ENCODE measurements around the gene SPRYD4. TPM values are rescaled to one million over a fixed set of nuclear protein-coding genes. Genes with fewer than 3 reads are reported as not detected.

SPRYD4 gene
- total and polyA plus RNA-seq, 2 of the 4 experiments (the other 2 are of a cell fraction) = 1.7 to 1.8 TPM

DNA sequence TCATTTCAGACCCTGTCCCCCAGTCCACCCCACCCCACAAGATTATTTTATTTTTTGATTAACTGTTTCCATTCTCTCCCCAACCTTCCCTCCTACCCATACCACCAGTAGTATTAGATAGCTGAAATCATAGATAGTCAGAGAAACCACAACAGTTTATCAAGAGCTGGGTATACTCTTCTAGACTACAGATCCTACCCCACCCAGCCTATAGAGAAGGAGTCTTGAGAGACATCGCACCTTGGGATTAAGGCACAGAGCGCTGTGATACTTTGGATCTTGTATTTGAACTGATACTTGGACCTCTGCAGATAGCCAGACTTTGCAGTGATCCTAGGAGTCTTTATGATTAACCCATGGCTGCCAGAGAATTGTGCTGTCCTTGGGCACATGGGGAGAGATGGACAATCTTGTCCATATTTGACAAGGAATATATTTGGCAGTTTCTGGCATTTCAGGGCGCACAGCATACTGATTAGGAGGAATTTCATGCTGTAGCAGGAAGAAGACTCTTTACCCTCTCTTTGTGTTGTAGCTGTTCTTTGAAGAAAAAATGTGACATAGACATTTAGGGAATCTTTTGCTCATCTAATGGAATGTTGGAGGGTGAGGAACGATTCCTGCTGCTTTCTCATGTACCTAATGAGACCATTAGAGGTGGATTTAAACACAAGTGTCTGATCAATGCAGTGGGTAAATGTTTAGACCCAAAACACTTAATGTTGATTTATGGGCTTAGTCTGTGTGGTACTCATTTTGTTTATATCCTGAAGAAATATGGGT lies 54.2 kb downstream of the SPRYD4 start:
- peak overlapping the region; percentile 99 for H3K4ac ChIP-seq (ENCODE audit: low read depth, low read length)
- no peaks in the 10 kb centered on the region for H3K9me3 ChIP-seq (ENCODE audit: control insufficient read depth, insufficient read depth, low read length)
- in situ Hi-C loops (cut with MboI; ENCODE audit: low sequenced_read_pairs) (loop anchor here (5.0 to 25.0 kb wide), 2 partner anchors 45 to 465 kb away; a partner anchor contains a TSS), intact Hi-C loops (cut with micrococcal nuclease) (no loop called here), dilution Hi-C loops (cut with HindIII; ENCODE audit: low sequenced_read_pairs, unreplicated experiment) (no loop called here)
- H3K4me2 ChIP-seq (ENCODE audit: low read depth, low read length) = peak overlapping the region; percentile 100
- peak; percentile 13 for DNase-seq
- H3K18ac ChIP-seq (ENCODE audit: low read depth, low read length) = peak overlapping the region; percentile 99
- ATAC-seq (ENCODE audit: low read depth) = peak; percentile 3
- no TSS peak for BruUV-seq (replicated peaks)
- peaks cover 8% of the 10 kb centered on the region for H3K4me1 ChIP-seq (ENCODE audit: control insufficient read depth, insufficient read depth, low read length)
- H2AK5ac ChIP-seq (ENCODE audit: low read depth, low read length) = peak overlapping the region; percentile 98
- peak overlapping the region; percentile 81 to 97 for H4K8ac ChIP-seq (ENCODE audit: low read depth in 2 of 2, low read length in 2 of 2)
- no peaks in the 10 kb centered on the region; the same call in 1 of the 2 replicates for H4K20me1 ChIP-seq (ENCODE audit: insufficient read depth, low read length)
- peak overlapping the region; percentile 99 for H3K56ac ChIP-seq (ENCODE audit: extremely low read depth, insufficient read depth, low read length)
- H3K79me1 ChIP-seq (ENCODE audit: low read depth in 1 of 2, low read length in 2 of 2) = peaks cover 0 to 31% of the 10 kb centered on the region in 2 experiments; a peak in 2 of 4 replicates
- ChIA-PET POLR2A (ENCODE audit: unreplicated experiment) (no interaction called here), CTCF (interaction anchor here (0.5 to 1.3 kb wide), 3 partner anchors 13 to 47 kb away, joined by 3 to 9 read pairs (median 4); no protein-coding TSS in a partner anchor)
- peak overlapping the region; percentile 99 for H2AK9ac ChIP-seq (replicated peaks; ENCODE audit: low read depth, low read length, poor library complexity)
- peaks cover 6% of the 10 kb centered on the region for H3K9me1 ChIP-seq (ENCODE audit: insufficient read depth, low read length)
- peak overlapping the region; percentile 100 for H3K23ac ChIP-seq (ENCODE audit: low read depth, low read length)
- peak overlapping the region; percentile 95 for H3K27ac ChIP-seq (ENCODE audit: insufficient read depth, low read length)
- H4K91ac ChIP-seq (ENCODE audit: insufficient read depth, low read depth, low read length) = peak overlapping the region; percentile 98
- peak overlapping the region; percentile 94 for H2BK120ac ChIP-seq (ENCODE audit: low read depth, low read length)
- peak overlapping the region; percentile 40 for H2AFZ ChIP-seq (replicated peaks; ENCODE audit: low read length, poor library complexity)
- no CpG with 5 or more reads among the region's 4 CpGs for WGBS, 2 experiments (ENCODE audit: extremely low coverage in 2 of 2, insufficient read length in 1 of 2)
- peak overlapping the region; percentile 97 for H4K5ac ChIP-seq (ENCODE audit: low read depth, low read length)
- peak overlapping the region; percentile 100 for H3K14ac ChIP-seq (replicated peaks; ENCODE audit: low read depth, low read length)
- H3K4me3 ChIP-seq (ENCODE audit: insufficient read depth, low read depth, low read length) = peak overlapping the region; percentile 100
- peak overlapping the region; percentile 100 for H2BK5ac ChIP-seq (ENCODE audit: low read depth, low read length, poor library complexity, severe bottlenecking)
- peak overlapping the region; percentile 100 for H3K9ac ChIP-seq (ENCODE audit: low read depth, low read length)
- no peaks in the 10 kb centered on the region for H3K27me3 ChIP-seq (ENCODE audit: control insufficient read depth, insufficient read depth, low read length)
- peak overlapping the region; percentile 95 for H2BK20ac ChIP-seq (ENCODE audit: low read depth, low read length)
- peak overlapping the region; percentile 94 for H2BK15ac ChIP-seq (ENCODE audit: low read depth, low read length)
- H3K36me3 ChIP-seq (ENCODE audit: control insufficient read depth, insufficient read depth, low read length) = peaks cover 4% of the 10 kb centered on the region
- TF ChIP-seq MAZ (IDR thresholded peaks at IDR 0.05; ENCODE audit: borderline replicate concordance, low read depth, low read length) = no peak
- TF ChIP-seq, protein P1, sequence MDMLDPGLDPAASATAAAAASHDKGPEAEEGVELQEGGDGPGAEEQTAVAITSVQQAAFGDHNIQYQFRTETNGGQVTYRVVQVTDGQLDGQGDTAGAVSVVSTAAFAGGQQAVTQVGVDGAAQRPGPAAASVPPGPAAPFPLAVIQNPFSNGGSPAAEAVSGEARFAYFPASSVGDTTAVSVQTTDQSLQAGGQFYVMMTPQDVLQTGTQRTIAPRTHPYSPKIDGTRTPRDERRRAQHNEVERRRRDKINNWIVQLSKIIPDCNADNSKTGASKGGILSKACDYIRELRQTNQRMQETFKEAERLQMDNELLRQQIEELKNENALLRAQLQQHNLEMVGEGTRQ (IDR thresholded peaks at IDR 0.05; ENCODE audit: low read depth, low read length) = no peak
- no peak for TF ChIP-seq CEBPB (IDR thresholded peaks at IDR 0.05; ENCODE audit: low read depth, low read length)
- TF ChIP-seq BHLHE40 (IDR thresholded peaks at IDR 0.05; ENCODE audit: low read depth, low read length) = no peak
- no peak for TF ChIP-seq RCOR1 (IDR thresholded peaks at IDR 0.05; ENCODE audit: insufficient replicate concordance, low read length)
- TF ChIP-seq NFE2L2 (IDR thresholded peaks at IDR 0.05; ENCODE audit: low read depth, low read length) = no peak
- TF ChIP-seq, protein P2, sequence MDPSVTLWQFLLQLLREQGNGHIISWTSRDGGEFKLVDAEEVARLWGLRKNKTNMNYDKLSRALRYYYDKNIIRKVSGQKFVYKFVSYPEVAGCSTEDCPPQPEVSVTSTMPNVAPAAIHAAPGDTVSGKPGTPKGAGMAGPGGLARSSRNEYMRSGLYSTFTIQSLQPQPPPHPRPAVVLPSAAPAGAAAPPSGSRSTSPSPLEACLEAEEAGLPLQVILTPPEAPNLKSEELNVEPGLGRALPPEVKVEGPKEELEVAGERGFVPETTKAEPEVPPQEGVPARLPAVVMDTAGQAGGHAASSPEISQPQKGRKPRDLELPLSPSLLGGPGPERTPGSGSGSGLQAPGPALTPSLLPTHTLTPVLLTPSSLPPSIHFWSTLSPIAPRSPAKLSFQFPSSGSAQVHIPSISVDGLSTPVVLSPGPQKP (IDR thresholded peaks at IDR 0.05; ENCODE audit: borderline replicate concordance, low read depth, low read length) = no peak
- TF ChIP-seq CHD1 (IDR thresholded peaks at IDR 0.05; ENCODE audit: low read depth, low read length) = no peak
- no peak for TF ChIP-seq RAD21 (IDR thresholded peaks at IDR 0.05; ENCODE audit: low read length)
- TF ChIP-seq SMC3 (IDR thresholded peaks at IDR 0.05; ENCODE audit: low read depth, low read length) = no peak
- TF ChIP-seq MXI1 (IDR thresholded peaks at IDR 0.05; ENCODE audit: borderline replicate concordance, low read depth, low read length) = no peak
- TF ChIP-seq POLR2A (IDR thresholded peaks at IDR 0.05; ENCODE audit: low read depth, low read length) = no peak
- no peak for TF ChIP-seq MAFK (IDR thresholded peaks at IDR 0.05; ENCODE audit: low read depth, low read length)
- TF ChIP-seq, protein P3, sequence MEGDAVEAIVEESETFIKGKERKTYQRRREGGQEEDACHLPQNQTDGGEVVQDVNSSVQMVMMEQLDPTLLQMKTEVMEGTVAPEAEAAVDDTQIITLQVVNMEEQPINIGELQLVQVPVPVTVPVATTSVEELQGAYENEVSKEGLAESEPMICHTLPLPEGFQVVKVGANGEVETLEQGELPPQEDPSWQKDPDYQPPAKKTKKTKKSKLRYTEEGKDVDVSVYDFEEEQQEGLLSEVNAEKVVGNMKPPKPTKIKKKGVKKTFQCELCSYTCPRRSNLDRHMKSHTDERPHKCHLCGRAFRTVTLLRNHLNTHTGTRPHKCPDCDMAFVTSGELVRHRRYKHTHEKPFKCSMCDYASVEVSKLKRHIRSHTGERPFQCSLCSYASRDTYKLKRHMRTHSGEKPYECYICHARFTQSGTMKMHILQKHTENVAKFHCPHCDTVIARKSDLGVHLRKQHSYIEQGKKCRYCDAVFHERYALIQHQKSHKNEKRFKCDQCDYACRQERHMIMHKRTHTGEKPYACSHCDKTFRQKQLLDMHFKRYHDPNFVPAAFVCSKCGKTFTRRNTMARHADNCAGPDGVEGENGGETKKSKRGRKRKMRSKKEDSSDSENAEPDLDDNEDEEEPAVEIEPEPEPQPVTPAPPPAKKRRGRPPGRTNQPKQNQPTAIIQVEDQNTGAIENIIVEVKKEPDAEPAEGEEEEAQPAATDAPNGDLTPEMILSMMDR (conservative IDR thresholded peaks at IDR 0.05; ENCODE audit: low read depth, low read length) = no peak
